ENCODE measurements around the gene KRT36.

The KRT36 gene

GRCh38 chr17:41464682-41465081 is 25.0 kb downstream of the KRT36 start:
- H3K4me3 ChIP-seq (ENCODE audit: low read depth, low read length) = no peak overlapping the region
- no peak for TF ChIP-seq CTCF (IDR thresholded peaks at IDR 0.05; ENCODE audit: low read depth, low read length)
- H3K27me3 ChIP-seq = no peaks in the 10 kb centered on the region
- no peaks in the 10 kb centered on the region for H3K36me3 ChIP-seq
- peaks cover 11% of the 10 kb centered on the region; the same call in 1 of the 2 replicates for H3K4me1 ChIP-seq
- no peak for DNase-seq
- H3K9me3 ChIP-seq = no peaks in the 10 kb centered on the region

- no peak for TF ChIP-seq CTCF (IDR thresholded peaks at IDR 0.05; ENCODE audit: low read depth, low read length)
- no peak overlapping the region for H3K4me3 ChIP-seq (ENCODE audit: low read depth, low read length)
- H3K9me3 ChIP-seq = no peaks in the 10 kb centered on the region
- no peaks in the 10 kb centered on the region for H3K27me3 ChIP-seq
- H3K4me1 ChIP-seq = peaks cover 11% of the 10 kb centered on the region; the same call in 1 of the 2 replicates
- H3K36me3 ChIP-seq = no peaks in the 10 kb centered on the region
- no peak for DNase-seq
These were observed 25.5 kb downstream of the KRT36 start for GRCh38 chr17:41464173-41464572.

GRCh38 chr17:41463746-41464145 is 26.0 kb downstream of the KRT36 start:
- no peaks in the 10 kb centered on the region for H3K27me3 ChIP-seq
- no peak for TF ChIP-seq CTCF (IDR thresholded peaks at IDR 0.05; ENCODE audit: low read depth, low read length)

GRCh38 chr17:41462705-41463104 is 27.0 kb downstream of the KRT36 start:
- no peaks in the 10 kb centered on the region for H3K9me3 ChIP-seq
- no peaks in the 10 kb centered on the region for H3K27me3 ChIP-seq
- no peaks in the 10 kb centered on the region for H3K36me3 ChIP-seq
- no peak for TF ChIP-seq CTCF (IDR thresholded peaks at IDR 0.05; ENCODE audit: low read depth, low read length)
- H3K4me1 ChIP-seq = peaks cover 10% of the 10 kb centered on the region; the same call in 1 of the 2 replicates
- H3K4me3 ChIP-seq (ENCODE audit: low read depth, low read length) = no peak overlapping the region
- DNase-seq = no peak

More at GRCh38 chr17:41463746-41464145, 26.0 kb downstream of the KRT36 start:
- Histone ChIP-seq H3K36me3 (no peaks in the 10 kb centered on the region), H3K4me1 (peaks cover 11% of the 10 kb centered on the region; the same call in 1 of the 2 replicates), H3K4me3 (ENCODE audit: low read depth, low read length) (no peak overlapping the region), H3K9me3 (no peaks in the 10 kb centered on the region)
- no peak for DNase-seq

- no peaks in the 10 kb centered on the region for H3K9me3 ChIP-seq
These were observed 32.0 kb downstream of the KRT36 start for GRCh38 chr17:41457676-41458075.

More at GRCh38 chr17:41457676-41458075, 32.0 kb downstream of the KRT36 start:
- Histone ChIP-seq H3K27me3 (no peaks in the 10 kb centered on the region), H3K4me3 (ENCODE audit: low read depth, low read length) (no peak overlapping the region), H3K4me1 (no peaks in the 10 kb centered on the region), H3K36me3 (no peaks in the 10 kb centered on the region)
- no peak for DNase-seq
- no peak for TF ChIP-seq CTCF (IDR thresholded peaks at IDR 0.05; ENCODE audit: low read depth, low read length)
